Umbilical cord (tissue), 2 donors: ENCODE results near the gene WAC. TPM values are rescaled to one million over a fixed set of nuclear protein-coding genes. Genes with fewer than 3 reads are reported as not detected.
"Not testable (repeated sequence)": the region's sequence is repeated elsewhere in the genome, so short reads cannot be mapped to it uniquely, and the experiment has no call there.

ENCODE experiments used
- DNase-seq: peaks from one replicate; pipeline ENCODE4 v3.0.0-alpha.2; 2015; ENCODE audit warnings: low spot score
- total RNA-seq: library from RNA; depleted of rRNA; stranded (reverse); fragments of >200 nt; gene quantifications from one replicate; pipeline ENCODE4 v1.2.3, GENCODE V29; 2014; ENCODE audit warnings: low replicate concordance; ENCODE audit not compliant: insufficient read depth

The WAC gene, protein sequence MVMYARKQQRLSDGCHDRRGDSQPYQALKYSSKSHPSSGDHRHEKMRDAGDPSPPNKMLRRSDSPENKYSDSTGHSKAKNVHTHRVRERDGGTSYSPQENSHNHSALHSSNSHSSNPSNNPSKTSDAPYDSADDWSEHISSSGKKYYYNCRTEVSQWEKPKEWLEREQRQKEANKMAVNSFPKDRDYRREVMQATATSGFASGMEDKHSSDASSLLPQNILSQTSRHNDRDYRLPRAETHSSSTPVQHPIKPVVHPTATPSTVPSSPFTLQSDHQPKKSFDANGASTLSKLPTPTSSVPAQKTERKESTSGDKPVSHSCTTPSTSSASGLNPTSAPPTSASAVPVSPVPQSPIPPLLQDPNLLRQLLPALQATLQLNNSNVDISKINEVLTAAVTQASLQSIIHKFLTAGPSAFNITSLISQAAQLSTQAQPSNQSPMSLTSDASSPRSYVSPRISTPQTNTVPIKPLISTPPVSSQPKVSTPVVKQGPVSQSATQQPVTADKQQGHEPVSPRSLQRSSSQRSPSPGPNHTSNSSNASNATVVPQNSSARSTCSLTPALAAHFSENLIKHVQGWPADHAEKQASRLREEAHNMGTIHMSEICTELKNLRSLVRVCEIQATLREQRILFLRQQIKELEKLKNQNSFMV
- total RNA-seq: 156 TPM

DNA sequence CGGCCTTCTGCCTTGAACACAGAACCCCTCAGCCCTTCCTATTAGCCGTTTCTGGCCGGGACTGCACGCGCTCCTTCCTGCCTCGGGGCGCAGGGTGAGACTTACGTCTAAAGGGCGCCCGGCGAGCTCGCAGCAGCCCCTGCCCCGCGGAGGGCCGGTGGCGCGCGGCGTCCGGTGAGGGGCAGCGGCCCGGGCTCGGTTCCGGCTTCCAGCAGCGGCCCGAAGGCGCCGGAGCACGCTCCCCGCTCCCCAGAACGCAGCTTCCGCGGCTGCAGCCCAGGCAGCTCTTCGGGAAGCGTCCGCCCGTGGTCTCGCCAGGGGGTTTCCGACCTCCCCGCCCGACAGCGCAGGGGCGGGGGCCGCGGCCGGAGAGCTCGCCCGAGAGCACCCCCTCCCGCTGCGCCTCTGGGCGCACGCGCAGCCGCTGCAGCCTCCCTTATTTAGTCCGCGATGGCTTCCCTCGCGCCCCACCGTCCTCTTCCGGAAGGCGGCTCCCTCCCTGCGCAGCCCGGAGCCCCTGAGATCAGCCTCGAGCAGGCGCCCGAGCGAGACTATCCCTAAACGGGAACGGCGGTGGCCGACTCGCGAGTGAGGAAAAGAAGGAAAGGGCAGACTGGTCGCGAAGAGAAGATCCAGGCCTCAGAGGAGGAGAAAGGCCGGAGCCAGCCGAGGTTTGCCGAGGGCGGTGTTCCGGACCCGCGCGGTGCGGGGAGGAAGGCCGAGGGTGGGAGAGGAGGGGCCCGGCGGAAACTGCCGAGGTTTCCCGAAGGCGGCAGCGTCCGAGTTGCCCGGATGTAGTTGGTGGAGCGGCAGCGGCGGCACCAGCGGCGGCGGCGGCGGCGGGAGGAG lies at the start of gene WAC:
Gene WAC (plus strand): TSS at position 782 of the 849 bp plus-strand sequence. CDS start 462 bp downstream, outside the sequence.
- peak; percentile 98 for DNase-seq

DNA sequence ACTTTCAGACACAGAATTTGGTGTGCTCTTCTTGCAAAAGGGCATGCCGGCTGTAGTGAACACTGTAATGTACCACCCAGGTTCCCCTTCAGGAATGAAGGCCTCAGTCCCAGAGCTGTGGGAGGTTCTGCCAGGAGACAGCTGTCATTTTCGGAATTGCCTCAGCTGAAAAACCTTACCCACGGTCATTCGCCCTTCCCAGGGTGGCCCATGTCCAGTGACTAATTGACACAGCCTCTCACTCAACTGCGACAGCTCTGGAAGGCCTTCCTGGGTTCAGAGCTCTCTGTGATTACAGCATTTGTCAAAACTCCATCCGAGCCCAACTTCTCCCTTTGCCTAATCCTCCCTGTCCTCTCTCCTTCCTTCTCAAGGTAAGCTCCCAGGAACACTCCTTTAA lies 43.7 kb upstream of the WAC start:
- no peak for DNase-seq

DNA sequence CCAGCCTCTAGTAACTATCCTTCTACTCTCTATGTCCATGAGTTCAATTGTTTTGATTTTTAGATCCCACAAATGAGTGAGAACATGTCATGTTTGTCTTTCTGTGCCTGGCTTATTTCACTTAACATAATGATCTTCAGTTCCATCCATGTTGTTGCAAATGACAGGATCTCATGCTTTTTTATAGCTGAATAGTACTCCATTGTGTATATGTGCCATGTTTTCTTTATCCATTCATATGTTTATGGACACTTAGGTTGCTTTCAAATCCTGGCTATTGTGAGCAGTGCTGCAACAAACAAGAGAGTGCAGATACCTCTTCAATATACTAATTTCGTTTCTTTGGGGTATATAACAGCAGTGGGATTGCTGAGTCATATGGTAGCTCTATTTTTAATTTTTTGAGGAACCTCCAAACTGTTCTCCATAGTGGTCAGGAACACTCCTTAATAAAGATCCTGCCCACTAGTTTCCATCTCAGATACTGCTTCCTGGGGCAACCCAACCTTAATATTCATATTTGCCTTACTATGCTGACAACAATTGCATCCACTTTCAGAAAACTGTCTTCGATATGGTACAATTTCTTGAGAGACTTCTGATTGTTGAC lies 42.6 kb upstream of the WAC start:
- not testable (repeated sequence) for DNase-seq

DNA sequence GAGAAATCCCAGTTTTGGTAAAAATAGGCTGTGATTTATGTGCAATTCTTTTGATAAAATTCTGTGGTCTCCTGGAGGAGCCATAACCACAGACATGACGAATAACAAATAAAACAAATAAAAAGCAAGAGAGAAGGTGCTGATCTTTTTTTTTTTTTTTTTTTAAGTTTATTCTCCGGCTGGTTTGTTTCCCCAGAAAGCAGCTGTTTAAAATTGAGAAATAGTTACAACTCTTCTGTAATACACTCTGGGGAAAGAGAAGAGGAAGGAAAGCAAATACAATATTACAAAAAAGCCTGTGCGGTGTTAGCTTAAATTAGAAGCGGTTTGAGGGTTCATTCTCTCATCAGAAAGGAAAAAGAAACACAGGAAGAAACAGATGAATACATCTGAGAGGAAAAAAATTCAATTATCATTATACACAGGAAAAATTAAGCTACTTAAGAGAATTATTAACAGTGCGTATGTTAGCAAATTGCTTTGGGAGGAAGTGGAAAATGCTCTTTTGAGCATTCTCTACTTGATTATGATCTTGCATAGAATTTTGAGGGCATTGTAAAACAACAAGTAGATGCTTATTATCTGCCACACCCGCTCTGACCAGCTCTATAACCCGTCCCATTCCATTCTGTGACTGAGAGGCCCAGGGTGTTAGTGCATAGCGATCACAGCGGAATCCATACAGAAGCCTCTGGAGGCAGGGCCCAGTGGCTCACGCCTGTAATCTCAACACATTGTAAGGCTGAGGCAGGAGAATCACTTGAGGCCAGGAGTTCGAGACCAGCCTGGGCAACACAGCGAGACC lies 40.6 kb upstream of the WAC start:
- DNase-seq: no peak

DNA sequence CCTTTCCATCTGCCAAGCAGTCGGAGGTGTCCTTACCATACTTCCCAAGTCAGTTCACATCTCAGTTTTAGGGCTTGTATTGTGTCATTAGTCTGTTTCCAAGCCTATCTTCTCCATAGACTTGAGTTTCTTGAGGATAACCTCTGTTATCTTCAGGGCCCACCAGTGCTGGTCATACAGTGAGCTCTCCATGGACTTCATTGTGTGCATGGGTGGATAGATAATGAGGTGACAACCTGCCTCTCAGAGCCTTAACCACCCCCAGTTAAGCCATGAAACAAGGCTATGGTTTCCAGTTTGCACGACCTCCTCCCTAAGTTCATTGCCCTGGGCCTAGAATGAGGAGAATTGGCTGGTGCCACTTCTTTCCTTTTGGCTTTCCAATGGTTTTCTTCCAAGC lies 38.5 kb upstream of the WAC start:
- DNase-seq: no peak

DNA sequence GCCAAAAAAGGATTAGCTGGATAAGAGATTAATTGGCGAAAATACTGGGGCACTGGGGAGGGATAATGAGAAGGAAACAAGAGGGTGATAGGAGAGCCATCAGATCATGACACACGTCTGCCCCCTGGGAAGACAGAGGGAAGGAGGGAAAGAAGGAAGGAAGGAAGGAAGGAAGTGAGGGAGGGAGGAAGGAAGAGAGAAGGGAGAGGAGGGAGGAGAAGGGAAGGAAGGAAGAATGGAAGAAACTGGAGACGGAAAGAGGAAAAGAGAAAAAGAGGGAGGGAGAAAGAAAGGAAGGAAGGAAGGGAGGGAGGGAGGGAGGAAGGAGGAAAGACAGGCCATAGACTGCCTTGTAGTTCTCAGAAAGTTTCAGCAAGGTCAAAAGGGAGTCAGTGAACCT lies 37.8 kb upstream of the WAC start:
- DNase-seq: no peak

DNA sequence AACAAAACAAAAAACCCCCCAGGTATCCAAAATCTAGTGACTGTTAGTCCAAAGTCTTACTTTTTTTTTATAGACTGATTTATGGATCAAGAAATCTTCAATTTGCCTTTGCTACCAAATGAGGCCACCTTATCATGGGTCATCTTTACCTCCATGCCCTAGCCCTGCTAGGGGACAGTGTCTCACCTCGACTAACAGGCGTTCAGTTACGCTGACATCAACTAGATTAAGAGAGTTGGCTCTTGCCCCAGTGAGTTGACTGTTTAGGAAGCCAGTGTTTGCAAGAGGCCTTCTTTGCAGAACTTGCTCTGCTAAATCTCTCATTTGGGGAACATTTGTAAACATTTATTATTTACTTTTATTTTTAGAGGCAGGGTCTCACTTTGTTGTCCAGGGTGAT lies 36.9 kb upstream of the WAC start:
- no peak for DNase-seq

DNA sequence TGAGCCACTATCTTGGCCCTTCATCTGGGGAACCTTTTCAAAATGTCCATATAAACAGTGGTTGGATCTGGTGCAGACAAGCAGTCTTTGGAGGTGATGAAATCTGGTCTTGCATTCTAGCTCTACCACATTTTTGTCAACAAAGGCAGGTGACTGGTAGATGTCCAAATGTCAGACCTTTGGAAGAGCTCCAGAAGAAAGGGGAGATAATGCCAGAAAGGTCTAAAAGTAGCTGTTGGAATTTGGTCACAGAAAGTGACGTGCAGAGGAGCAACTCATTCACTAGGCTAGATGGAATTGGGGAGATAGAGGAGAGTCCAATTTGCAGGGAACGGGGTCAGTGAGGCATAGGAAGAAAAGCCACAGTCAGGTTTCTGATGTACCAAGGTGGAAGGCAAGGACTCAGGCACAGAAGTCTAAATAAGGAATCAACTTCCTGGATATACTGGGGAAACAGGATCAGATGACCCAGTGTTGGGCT lies 36.4 kb upstream of the WAC start:
- no peak for DNase-seq

DNA sequence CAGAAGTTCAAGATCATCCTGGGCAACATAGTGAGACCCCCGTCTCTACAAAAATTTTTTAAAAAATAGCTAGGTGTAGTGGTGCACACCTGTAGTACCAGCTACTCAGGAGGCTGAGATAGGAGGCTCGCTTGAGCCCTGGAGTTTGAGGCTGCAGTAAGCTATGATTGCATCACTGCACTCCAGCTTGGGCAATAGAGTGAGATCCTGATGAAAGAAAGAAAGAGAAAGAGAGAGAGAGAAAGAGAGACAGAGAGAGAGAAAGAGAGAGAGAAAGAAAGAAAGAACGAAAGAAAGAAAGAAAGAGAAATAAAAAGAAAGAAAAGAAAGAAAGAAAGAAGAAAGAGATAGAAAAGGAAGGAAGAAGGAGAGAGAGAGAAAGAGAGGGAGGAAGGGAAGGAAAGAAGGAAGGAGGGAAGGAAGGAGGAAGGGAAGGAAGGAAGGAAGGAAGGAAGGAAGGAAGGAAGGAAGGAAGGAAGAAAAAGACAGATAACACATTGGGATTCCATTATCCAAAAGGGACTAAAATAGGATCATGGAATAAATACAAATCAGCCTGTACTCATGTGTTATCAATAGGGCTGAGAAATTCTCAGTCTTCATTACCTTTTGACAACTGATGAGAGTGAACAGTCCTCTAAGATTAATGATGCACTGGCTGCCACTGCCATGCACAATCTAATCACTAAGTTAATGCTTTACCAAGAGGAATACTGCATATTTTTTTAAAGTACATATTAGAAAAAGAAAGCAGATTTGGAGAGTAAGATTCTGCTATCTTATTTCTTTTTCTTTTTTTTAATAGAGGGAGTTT lies 35.4 kb upstream of the WAC start:
- no peak for DNase-seq

DNA sequence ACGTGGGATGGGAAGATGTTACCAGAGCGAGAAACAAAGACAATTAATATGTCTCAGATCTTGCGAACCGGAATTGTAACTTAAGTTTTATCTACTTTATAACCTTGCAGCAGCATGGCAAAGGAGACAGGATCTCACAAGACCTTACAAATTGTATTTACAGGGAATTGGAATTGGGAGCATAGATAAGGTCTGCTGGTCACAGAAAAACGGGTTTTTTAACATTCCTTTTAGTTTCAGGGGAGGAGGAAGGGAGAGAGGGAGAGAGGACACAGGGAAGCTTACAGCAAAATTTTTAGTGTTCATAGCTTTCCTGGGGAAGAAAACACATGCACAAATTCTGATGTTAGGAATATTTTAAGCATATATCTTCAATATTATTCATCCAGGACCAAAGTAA lies 32.7 kb upstream of the WAC start:
- peak; percentile 20 for DNase-seq

DNA sequence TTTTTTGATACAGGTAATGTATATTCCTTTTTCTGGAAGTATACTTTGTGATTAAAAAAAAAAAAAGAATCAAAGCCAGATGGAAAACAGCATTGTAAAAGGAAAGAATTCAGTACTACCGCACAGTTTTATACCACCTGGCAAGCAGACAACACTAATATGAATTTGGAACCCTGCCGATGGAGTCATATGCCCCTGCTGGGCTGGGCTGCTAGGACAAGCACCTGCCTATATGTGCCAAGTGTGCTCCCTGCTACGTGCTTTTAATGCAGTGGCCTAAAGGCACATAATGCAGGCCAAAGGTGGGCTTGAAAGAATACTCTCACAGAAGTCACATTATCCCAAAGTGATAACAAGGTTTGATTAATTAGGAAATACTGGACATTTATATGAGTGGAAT lies 29.8 kb upstream of the WAC start:
- no peak for DNase-seq

DNA sequence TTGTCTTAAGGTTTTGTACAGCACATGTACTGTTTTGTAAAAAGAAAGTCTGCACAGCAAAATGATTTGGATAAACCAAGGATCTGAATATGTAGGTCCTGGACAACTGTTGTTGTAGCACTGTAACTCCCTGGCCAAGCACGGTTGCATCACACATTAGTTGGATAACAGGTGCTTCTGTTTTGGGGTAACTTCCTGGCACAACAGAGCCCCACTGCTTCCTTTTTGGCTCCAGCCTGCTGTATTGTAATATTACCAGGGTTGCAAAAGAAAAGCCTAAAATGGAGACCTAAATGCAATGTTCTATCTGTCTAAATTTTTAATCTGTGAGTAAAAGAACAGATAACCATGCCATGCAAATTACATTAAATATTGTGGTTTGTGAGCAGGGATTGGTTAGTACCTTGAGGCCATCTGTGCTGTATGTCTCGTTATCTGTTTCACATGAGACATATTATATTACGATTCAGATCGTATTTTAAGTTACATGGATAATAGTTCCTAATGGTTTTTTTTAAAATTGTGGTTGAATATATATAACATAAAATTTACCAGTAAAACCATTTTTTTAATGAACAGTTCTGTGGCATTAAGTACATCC lies 27.5 kb upstream of the WAC start:
- no peak for DNase-seq

DNA sequence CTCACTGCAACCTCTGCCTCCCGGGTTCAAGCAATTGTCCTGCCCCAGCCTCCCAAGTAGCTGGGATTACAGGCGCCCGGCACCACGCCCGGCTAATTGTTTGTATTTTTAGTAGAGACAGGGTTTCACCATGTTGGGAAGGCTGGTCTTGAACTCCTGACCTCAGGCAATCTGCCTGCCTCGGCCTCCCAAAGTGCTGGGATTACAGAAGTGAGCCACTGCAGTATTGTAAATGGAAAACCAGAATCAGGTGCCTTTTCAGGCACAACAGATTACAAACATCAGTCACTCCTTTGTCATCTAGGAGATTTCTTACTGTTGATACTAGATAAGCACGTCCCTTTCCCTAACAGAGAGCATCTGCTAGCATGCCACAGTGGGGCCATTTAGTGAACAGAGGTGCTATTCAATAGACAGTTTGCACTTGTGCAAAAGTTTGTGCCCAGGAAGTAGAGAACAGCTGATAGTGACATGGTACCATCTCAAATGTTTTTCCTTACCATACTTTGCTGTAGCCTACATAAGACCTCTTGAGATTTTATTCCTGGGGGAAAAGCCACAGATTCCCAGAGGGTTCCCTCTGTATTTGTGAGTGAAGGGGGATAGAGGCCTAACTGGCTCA lies 24.5 kb upstream of the WAC start:
- DNase-seq: no peak

DNA sequence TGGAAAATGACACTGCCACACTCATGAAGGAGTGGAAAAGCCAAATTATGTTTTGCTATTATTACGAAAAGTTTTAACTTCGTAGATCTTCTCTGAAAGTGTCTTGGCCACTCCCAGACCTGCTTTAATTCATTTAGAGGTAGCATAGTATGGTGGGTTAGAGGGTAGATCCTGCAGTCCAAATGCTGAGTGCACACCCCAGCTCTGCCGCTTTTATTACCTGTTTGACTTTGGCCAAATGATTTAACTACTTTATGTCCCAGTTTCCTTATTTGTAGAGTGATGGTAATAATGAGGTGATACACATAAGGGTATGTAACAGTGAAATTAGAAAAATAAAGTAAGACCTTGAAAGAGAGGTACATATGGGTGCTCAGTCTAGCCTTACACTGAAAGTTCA lies 23.6 kb upstream of the WAC start:
- no peak for DNase-seq

DNA sequence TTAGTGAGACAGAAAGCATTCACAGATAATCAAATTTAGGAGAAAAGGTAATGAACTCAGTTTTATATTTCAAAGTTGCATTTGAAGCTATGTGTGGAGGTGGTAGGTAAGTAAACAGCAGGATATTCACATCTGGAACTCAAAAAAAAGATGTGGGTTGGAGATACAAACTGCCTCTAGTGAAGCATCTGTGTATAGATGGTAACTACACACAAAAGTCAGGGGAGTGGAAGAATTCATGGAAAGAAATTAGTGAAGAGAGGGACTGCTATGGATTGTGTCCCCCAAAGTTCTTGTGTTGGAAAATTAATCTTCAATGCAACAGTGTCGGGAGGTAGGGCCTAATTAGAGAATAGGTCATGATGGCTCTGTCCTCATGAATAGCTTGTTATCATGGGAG lies 18.3 kb upstream of the WAC start:
- DNase-seq: no peak

DNA sequence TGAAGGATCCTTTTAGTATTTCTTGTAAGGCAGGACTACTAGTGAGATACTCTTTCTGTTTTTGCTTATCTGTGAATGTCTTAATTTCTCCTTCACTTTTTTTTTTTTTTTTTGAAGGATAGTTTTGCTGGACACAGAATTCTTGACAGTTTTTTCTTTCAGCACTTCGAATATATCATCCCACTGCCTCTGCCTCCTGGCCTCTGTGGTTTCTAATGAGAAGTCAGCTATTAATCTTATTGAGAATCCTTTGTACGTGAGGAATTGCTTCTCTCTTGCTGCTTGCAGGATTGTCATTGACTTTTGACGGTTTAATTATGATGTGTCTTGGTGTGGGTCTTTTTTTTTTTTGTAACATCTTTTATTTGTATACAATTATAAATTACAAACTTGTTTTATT lies 12.6 kb upstream of the WAC start:
- no peak for DNase-seq

DNA sequence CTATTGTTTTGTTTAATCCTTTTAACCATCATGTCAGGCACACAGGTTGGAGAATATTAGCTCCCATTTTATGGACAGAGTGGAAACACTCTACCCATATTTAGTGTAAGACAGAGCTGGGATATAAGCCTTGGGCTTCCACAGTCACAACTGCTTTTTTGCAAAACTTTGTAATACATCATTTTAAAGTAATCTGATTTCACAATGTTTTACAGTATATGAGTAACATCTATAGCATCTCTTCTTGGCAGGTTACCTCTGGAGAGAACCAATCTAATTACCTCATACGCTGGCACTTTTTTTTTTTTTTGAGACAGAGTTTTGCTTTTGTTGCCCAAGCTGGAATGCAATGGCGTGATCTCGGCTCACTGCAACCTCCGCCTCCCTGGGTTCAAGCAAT lies 12.1 kb upstream of the WAC start:
- DNase-seq: peak; percentile 28

DNA sequence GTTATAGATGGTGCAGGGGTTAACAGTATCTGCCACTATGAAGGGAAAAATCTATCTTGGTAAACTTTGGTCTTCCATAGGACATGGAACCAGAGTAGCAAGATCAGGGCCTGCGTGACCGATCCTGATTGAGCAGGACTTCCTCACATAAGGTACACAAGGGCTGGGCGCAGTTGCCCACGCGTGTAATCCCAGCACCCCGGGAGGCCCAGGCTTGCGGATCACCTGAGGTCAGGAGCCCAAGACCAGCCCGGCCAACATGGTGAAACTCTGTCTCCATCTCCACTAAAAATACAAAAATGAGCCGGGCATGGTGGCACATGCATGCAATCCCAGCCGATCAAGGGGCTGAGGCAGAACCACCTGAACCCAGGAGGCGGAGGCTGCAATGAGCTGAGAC lies 11.0 kb upstream of the WAC start:
- not testable (repeated sequence) for DNase-seq

DNA sequence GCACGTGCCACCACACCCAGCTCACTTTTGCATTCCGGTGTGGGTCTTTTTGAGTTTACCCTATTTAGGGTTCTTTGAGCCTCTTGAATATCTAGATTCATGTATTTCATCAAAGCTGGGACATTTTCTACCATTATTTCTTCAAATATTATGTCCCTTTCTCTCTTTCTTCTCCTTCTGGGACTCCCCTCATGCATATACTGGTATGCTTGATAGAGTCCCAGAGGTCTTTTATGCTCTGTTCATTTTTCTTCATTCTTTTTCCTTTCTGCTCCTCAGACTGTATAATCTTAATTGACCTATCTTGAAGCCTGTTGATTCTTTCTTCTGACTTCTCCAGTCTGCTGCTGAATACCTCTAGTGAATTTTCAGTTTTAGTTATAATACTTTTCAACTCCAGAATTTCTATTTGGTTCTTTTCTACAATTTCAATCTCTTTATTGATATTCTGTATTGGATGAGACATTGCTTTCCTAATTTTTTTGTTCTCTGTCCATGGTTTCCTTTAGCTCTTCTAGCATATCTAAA lies 9.1 kb upstream of the WAC start:
- DNase-seq: no peak
